LNCAP (cell line): Measurements from ENCODE around the gene GUCD1.

Source experiments
- CTCF ChIP-seq: fragments of 450-650 bp; IDR thresholded peaks from 2 replicates; pipeline ENCODE4 v1.5.1; 2017; ENCODE audit warnings: mild to moderate bottlenecking

GUCD1 gene

GRCh38 chr22:24518771-24519485 lies 36.0 kb downstream of the GUCD1 start:
- no peak for TF ChIP-seq CTCF

- no peak for TF ChIP-seq CTCF
Measured at GRCh38 chr22:24518228-24518627, 36.7 kb downstream of the GUCD1 start.

GRCh38 chr22:24517446-24517845 lies 37.5 kb downstream of the GUCD1 start:
- no peak for TF ChIP-seq CTCF

GRCh38 chr22:24516301-24516737 lies 38.6 kb downstream of the GUCD1 start:
- no peak for TF ChIP-seq CTCF

GRCh38 chr22:24515027-24515338 lies 40.0 kb downstream of the GUCD1 start:
- no peak for TF ChIP-seq CTCF

GRCh38 chr22:24514241-24515026 lies 40.5 kb downstream of the GUCD1 start:
- TF ChIP-seq CTCF: no peak

GRCh38 chr22:24513378-24514240 lies 41.3 kb downstream of the GUCD1 start:
- no peak for TF ChIP-seq CTCF
